KMS-11 (cell line): ENCODE results near the gene BTBD9.

Experiments used
- H2AFZ ChIP-seq: fragments of 200-600 bp; sonication (generic); 2 replicates; pipeline ENCODE4 v1.6.1; 2016; ENCODE audit warnings: antibody characterized with exemption, mixed run types, low read depth
- H3K27ac ChIP-seq: fragments of 200-600 bp; sonication (generic); 2 replicates; pipeline ENCODE4 v1.6.1; 2016; ENCODE audit warnings: mild to moderate bottlenecking, mixed run types
- H3K27me3 ChIP-seq: fragments of 200-600 bp; sonication (generic); 2 replicates; pipeline ENCODE4 v1.6.1; 2017; ENCODE audit warnings: mild to moderate bottlenecking, low read depth, mixed run types, moderate library complexity; ENCODE audit not compliant: insufficient read depth
- H3K36me3 ChIP-seq: fragments of 200-600 bp; sonication (generic); 2 replicates; pipeline ENCODE4 v1.6.1; 2017; ENCODE audit warnings: mild to moderate bottlenecking, mixed run types; ENCODE audit not compliant: insufficient read depth
- H3K4me1 ChIP-seq: fragments of 200-600 bp; sonication (generic); 2 replicates; pipeline ENCODE4 v1.6.1; 2016; ENCODE audit warnings: mild to moderate bottlenecking, low read depth, mixed run types; ENCODE audit not compliant: poor library complexity, severe bottlenecking
- H3K4me2 ChIP-seq: fragments of 200-600 bp; sonication (generic); 2 replicates; pipeline ENCODE4 v1.7.0; 2016; ENCODE audit warnings: mild to moderate bottlenecking, mixed run types
- H3K4me3 ChIP-seq: fragments of 200-600 bp; sonication (generic); IDR thresholded peaks from 2 replicates; pipeline ENCODE4 v1.6.1; 2017; ENCODE audit warnings: low read depth, low read length, mixed read lengths; ENCODE audit not compliant: insufficient read depth
- H3K79me2 ChIP-seq: fragments of 200-600 bp; sonication (generic); 2 replicates; pipeline ENCODE4 v1.6.1; 2016; ENCODE audit warnings: low read depth, mixed run types; ENCODE audit not compliant: insufficient read depth
- H3K9ac ChIP-seq: fragments of 200-600 bp; sonication (generic); 2 replicates; pipeline ENCODE4 v1.6.1; 2016; ENCODE audit warnings: mild to moderate bottlenecking, mixed run types
- H4K20me1 ChIP-seq: fragments of 200-600 bp; sonication (generic); 2 replicates; pipeline ENCODE4 v1.6.1; 2016; ENCODE audit warnings: mild to moderate bottlenecking, mixed run types; ENCODE audit not compliant: insufficient read depth
- TF ChIP-seq, protein P1 (sequence below): fragments of 200-600 bp; sonication (generic); conservative IDR thresholded peaks from 2 replicates; pipeline ENCODE4 v1.6.1; 2017; ENCODE audit warnings: low read depth, mild to moderate bottlenecking, antibody characterized with exemption, low read length, moderate library complexity, mixed read lengths

BTBD9 gene

DNA sequence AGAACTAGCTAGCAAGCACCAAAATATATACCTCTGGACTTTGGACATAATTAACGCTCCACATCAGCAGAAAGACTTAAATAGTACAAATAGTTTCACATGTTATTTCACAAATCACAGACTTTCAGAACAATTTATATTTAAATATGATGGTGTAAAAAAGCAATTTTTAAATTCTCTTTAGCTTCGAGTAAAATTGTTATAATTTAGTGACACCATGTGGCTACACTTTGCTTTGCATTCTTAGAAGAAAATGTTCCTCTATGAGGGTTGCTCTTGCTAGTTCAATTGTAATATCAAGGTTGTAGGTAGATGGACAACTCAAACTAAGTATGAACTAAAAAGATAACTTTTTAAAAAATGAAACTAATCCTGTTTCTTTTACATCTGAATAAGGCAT lies 69.0 kb downstream of the BTBD9 start:
- H3K4me1 ChIP-seq, result no peaks in the 10 kb centered on the region
- H3K79me2 ChIP-seq, result no peaks in the 10 kb centered on the region
- H3K9ac ChIP-seq, result no peak overlapping the region
- no peaks in the 10 kb centered on the region for H4K20me1 ChIP-seq
- H3K27ac ChIP-seq, result no peak overlapping the region
- no peak overlapping the region for H2AFZ ChIP-seq
- no peaks in the 10 kb centered on the region for H3K36me3 ChIP-seq
- TF ChIP-seq, protein P1, sequence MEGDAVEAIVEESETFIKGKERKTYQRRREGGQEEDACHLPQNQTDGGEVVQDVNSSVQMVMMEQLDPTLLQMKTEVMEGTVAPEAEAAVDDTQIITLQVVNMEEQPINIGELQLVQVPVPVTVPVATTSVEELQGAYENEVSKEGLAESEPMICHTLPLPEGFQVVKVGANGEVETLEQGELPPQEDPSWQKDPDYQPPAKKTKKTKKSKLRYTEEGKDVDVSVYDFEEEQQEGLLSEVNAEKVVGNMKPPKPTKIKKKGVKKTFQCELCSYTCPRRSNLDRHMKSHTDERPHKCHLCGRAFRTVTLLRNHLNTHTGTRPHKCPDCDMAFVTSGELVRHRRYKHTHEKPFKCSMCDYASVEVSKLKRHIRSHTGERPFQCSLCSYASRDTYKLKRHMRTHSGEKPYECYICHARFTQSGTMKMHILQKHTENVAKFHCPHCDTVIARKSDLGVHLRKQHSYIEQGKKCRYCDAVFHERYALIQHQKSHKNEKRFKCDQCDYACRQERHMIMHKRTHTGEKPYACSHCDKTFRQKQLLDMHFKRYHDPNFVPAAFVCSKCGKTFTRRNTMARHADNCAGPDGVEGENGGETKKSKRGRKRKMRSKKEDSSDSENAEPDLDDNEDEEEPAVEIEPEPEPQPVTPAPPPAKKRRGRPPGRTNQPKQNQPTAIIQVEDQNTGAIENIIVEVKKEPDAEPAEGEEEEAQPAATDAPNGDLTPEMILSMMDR, result peak; percentile 36
- H3K4me3 ChIP-seq, result no peak overlapping the region
- no peak overlapping the region for H3K4me2 ChIP-seq
- no peaks in the 10 kb centered on the region for H3K27me3 ChIP-seq

DNA sequence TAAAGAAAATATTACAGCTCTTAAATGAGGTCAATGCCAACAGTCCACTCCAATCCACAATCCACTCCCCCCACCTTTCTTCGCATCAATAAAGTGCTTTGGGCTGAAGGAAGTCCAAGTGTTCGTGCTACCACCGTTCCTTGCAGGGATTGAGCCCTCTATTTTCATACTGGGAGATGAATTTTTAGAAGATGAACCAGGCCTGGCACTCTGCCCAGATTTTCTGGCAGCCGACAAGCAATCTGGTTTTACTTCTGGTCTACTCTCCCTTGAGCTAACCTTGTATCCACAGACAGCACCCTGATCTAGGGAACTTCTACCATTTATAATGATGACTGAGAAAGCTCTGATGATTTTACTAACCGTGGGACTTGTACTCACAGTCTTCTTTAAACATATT lies 72.3 kb downstream of the BTBD9 start:
- TF ChIP-seq, protein P1, result no peak
- Histone ChIP-seq H3K4me1 (no peaks in the 10 kb centered on the region), H3K9ac (no peak overlapping the region), H3K4me2 (no peak overlapping the region), H2AFZ (no peak overlapping the region), H4K20me1 (no peaks in the 10 kb centered on the region), H3K79me2 (no peaks in the 10 kb centered on the region), H3K36me3 (no peaks in the 10 kb centered on the region), H3K27me3 (no peaks in the 10 kb centered on the region), H3K4me3 (no peak overlapping the region), H3K27ac (no peak overlapping the region)

DNA sequence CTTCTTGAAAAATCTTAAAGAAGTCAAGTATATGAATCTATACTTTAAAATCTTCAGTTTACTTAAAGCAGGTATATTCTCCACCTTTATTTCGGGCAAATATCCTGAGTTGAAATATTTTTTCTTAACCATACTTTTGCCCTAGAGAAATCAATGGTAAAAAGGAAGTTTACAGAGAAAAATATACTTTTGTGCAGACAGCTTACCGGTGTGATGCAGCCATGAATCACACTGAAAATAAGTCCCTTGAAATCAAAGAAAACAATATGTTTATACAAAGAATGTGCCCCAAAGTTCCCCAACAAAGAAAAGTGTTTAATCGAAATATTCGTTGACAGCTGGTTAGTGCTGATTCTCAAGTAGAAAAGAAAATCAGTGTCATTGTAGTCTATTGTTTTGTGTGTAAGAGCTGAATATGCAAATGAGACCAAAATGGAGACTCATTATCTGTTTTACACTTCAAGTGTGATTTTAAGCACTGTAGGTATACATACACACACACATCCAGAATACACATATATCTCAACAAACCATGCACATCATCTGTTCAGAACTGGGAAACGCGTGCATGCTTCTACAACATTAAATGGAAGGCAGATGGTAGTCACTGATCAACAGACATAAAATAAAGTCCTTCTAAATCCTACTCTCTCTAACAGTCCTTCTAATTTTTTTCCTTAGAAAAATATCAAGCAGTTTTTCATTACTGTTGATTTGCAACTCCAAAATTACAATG lies 73.3 kb downstream of the BTBD9 start:
- Histone ChIP-seq H3K4me3 (no peak overlapping the region), H3K36me3 (no peaks in the 10 kb centered on the region), H3K9ac (no peak overlapping the region), H3K79me2 (no peaks in the 10 kb centered on the region), H2AFZ (no peak overlapping the region), H3K4me1 (no peaks in the 10 kb centered on the region), H3K27me3 (no peaks in the 10 kb centered on the region), H4K20me1 (no peaks in the 10 kb centered on the region), H3K4me2 (no peak overlapping the region), H3K27ac (no peak overlapping the region)
- TF ChIP-seq, protein P1, result no peak

DNA sequence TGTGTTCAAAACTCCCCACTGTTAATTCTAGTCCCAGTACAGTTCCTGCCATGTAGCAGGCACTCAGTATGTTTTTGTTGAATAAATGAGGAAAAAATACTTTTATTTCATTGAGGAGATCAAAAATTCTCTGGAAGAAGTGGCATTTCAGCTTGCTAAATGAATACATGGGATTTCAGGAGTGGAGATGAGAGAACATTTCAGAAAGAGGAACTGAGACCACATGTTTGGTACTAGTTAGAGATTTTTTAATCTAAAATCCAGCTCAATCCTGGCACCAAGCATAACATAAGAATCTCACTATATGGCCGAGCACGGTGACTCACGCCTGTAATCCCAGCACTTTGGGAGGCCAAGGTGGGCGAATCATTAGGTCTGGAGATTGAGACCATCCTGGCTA lies 75.4 kb downstream of the BTBD9 start:
- Histone ChIP-seq H3K9ac (no peak overlapping the region), H3K4me1 (no peaks in the 10 kb centered on the region), H3K36me3 (no peaks in the 10 kb centered on the region), H3K79me2 (no peaks in the 10 kb centered on the region), H3K27me3 (no peaks in the 10 kb centered on the region), H4K20me1 (no peaks in the 10 kb centered on the region), H3K4me2 (no peak overlapping the region), H3K4me3 (no peak overlapping the region), H3K27ac (no peak overlapping the region), H2AFZ (no peak overlapping the region)
- TF ChIP-seq, protein P1, result no peak
